IPS DF 19.7 (cell line): ENCODE measurements around the gene KDM4D.
"Not testable (repeated sequence)": the region's sequence is repeated elsewhere in the genome, so short reads cannot be mapped to it uniquely, and the experiment has no call there.

Source experiments
- DNase-seq: peaks from one replicate; pipeline ENCODE4 v3.0.0-alpha.2; 2013; ENCODE audit warnings: low read depth, low spot score

Gene KDM4D

DNA sequence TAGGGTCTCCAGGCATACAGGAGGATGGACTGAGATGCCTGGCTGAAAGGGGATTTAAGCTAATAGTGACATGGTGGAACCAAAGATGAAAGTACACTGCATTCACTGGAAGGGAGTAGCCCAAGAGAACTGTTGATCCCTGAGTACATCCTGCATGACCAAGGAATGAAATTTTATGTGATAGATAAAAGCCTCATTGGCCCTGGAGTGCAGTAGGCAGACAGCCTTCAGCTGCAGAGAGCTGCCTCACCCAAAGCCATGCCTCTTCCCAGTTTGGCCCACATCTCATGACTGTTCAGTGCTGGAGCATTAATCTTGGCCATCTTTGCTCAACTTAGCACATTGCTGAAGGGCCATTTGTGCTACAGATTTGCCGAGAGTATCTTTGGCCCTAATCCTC lies 59.5 kb downstream of the KDM4D start:
- DNase-seq: no peak

DNA sequence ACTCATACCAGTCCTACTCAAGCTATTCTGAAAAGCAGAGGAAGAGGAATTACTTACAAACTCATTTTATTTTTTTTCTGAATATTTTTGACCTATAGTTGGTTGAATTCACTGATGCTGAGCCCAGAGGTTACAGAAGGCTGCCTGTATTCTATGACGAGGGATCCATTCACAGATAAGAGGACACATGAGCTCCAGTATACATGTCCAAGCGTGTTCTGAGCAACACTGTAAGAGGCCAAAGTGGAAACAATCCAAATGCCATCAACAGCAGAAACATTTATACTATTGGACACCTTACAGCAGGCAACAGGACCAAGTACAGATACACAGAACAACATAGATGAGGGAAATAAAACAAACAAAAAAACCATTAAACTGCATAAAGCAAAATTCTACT lies 61.8 kb downstream of the KDM4D start:
- no peak for DNase-seq

DNA sequence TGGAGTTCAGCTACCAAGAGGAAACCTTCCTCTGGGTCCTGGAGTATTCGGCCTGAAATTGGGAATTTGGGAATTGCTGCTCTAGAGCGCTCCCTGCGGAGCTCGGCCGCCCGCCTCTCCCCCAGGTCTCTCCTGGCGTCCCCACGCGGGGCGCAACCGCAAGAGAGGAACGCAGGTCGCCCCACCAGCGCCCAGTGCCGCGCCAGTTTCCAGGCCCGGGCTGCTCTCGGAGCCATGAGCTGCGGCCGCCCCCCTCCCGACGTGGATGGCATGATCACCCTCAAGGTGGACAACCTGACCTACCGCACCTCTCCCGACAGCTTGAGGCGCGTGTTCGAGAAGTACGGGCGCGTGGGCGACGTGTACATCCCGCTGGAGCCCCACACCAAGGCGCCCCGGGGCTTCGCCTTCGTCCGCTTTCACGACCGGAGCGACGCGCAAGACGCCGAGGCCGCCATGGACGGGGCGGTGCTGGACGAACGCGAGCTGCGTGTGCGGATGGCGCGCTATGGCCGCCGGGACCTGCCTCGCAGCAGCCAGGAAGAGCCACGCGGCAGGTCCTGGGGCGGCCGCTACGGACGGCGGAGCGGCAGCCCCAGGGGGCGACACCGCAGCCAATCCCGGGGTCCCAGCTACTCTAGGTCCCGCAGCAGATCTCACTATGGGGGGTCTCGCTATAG lies 64.0 kb downstream of the KDM4D start:
- not testable (repeated sequence) for DNase-seq

DNA sequence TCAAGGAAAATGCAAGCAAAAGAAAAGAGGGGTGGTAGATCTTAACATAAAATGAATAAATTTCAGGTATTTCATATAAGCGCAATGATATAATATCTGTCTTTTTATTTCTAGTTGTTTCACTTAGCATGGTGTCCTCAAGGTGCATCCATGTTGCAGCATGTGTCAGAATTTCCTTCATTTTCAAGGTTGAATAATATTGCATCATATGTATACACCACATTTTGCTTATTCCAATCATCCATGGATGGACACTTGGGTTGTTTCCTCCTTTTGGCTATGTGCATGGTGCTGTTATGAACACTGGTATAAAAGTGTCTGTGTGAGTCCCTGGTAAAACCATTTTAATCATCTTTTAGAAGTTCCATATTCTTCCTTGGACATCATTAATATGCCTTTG lies 68.7 kb downstream of the KDM4D start:
- DNase-seq: no peak

DNA sequence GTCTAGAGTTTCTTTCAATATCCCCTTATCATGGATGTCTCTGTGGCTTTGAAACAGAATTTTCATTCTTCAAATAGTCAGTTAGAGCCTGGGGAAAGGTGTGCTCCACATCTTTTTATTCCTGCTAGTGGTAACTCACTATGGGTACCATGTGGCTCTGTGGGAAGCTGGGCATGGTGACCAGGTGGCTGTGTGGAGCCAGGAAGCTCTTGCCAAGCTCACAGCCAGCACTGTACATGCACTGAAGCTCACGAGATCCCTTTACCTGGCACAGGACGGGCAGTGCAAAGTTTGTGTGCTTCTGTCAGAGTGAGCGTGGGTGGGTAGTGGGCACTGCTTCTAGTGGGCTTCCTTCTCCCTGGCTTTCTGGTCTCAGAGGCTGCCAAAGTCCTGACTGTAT lies 69.4 kb downstream of the KDM4D start:
- DNase-seq: no peak

DNA sequence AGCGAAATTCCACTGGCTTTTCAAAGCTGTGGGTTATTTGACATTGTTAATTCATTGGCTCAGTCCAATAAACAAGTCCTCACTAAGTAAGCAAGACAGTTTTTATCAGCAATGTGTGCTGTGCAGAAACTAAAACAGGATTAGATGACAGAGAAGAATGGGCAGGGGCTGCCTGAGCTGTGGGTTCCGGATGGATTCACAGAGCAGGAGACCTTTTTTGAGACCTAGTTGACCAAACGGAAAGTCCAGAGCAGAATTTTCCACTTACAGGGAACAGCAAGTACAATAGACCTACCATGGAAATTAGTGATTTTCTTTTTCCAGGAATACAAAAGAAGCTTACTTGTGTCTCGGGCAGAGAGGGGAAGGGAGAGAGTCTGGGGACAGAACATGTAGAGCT lies 70.5 kb downstream of the KDM4D start:
- DNase-seq: no peak

DNA sequence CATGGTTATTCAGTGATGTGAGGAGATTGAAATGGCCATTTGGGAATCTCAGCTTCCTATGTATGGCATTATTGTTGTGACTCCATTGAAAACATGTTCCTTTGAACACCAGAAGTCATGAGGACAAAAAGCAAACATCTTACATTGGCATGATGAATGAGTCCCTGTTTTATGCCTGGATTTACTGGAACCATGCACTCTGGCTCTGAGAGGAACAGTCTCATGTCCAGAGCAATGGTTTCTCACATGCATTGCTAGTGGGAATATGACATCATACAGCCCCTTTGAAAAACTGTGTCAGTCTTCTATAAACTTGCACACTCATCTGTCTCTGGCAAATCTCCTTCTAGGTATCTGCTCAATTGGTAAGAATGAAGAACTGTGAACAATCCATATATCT lies 72.3 kb downstream of the KDM4D start:
- no peak for DNase-seq
